GM12878 (cell line): ENCODE measurements around the gene DNTT.

Experiments
- BHLHE40 ChIP-seq, 2 experiments: fragments of 450-650 bp in 1 of 2; IDR thresholded peaks; 2 replicates each; pipeline ENCODE4 v1.6.1; 2011 to 2017; ENCODE audit warnings: low read depth in 2 of 2, borderline replicate concordance in 1 of 2, improper control_type of control experiment in 1 of 2, low read length in 1 of 2, mild to moderate bottlenecking in 1 of 2
- CTCF ChIP-seq, 3 experiments: IDR thresholded peaks in 2 of 3; conservative IDR thresholded peaks in 1 of 3; 2 replicates each; pipeline ENCODE4 v1.5.1; 2011; ENCODE audit warnings: low read depth in 3 of 3, low read length in 3 of 3, mild to moderate bottlenecking in 3 of 3, control low read depth in 2 of 3, moderate library complexity in 2 of 3, inconsistent platforms in 1 of 3, mixed read lengths in 1 of 3; ENCODE audit not compliant: control insufficient read depth in 2 of 3, insufficient read depth in 1 of 3; ENCODE audit errors: extremely low read depth in 1 of 3
- EED ChIP-seq: sonication (generic); IDR thresholded peaks from 2 replicates; pipeline ENCODE4 v1.6.1; 2016; ENCODE audit warnings: antibody characterized with exemption, low read depth
- ELK1 ChIP-seq: IDR thresholded peaks from 2 replicates; pipeline ENCODE4 v1.6.1; 2012; ENCODE audit warnings: low read depth, low read length, improper control_type of control experiment
- NRF1 ChIP-seq: conservative IDR thresholded peaks from 2 replicates; pipeline ENCODE4 v1.6.1; 2011; ENCODE audit warnings: mild to moderate bottlenecking, low read depth, low read length, improper control_type of control experiment
- POLR2A ChIP-seq: IDR thresholded peaks from 2 replicates; pipeline ENCODE4 v1.6.1; 2011; ENCODE audit warnings: low read depth, mild to moderate bottlenecking, low read length
- RAD21 ChIP-seq: IDR thresholded peaks from 2 replicates; pipeline ENCODE4 v1.6.1; 2011; ENCODE audit warnings: mild to moderate bottlenecking, low read depth, low read length, moderate library complexity; ENCODE audit not compliant: insufficient read depth
- RAD51 ChIP-seq: fragments of 450-650 bp; IDR thresholded peaks from 2 replicates; pipeline ENCODE4 v1.6.1; 2016; ENCODE audit warnings: moderate library complexity, mild to moderate bottlenecking, inconsistent platforms
- SMAD1 ChIP-seq: fragments of 450-650 bp; IDR thresholded peaks from 2 replicates; pipeline ENCODE4 v1.6.1; 2018; ENCODE audit warnings: mild to moderate bottlenecking, low read depth; ENCODE audit not compliant: partially characterized antibody
- TARDBP ChIP-seq: IDR thresholded peaks from 2 replicates; pipeline ENCODE4 v1.6.1; 2016; ENCODE audit warnings: borderline replicate concordance
- USF2 ChIP-seq: IDR thresholded peaks from 2 replicates; pipeline ENCODE4 v1.6.1; 2011; ENCODE audit warnings: low read depth, low read length, improper control_type of control experiment, borderline replicate concordance
- ZSCAN29 ChIP-seq: fragments of 450-650 bp; IDR thresholded peaks from 2 replicates; pipeline ENCODE4 v1.6.1; 2017; ENCODE audit warnings: mild to moderate bottlenecking, moderate library complexity

DNA sequence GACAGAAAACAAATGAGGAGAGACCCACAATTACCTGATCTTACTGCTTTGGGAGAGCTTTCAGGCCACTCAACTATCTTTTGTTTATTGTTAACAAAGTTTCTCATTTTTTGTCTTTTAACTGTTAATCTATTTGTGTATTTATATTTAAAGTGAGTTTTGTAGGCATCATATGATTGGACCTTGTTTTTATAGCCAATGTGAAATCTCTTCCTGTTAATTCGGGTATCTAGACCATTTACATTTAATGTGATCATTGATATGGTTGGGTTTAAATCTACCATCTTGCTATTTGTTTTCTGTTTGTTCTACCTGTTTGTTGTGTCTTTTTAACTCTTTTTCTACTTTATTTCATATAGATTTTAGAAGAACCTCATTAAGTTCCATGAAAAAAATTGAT lies 42.1 kb downstream of the DNTT start:
- no peak for TF ChIP-seq BHLHE40 (IDR thresholded peaks at IDR 0.05; ENCODE audit: borderline replicate concordance in 1 of 2, low read depth in 2 of 2, low read length in 1 of 2)
- no peak for TF ChIP-seq EED
- TF ChIP-seq SMAD1: no peak
- no peak for TF ChIP-seq TARDBP
- TF ChIP-seq CTCF (IDR thresholded peaks at IDR 0.05 in 2 of 3, conservative IDR thresholded peaks at IDR 0.05 in 1 of 3; ENCODE audit: control insufficient read depth in 2 of 3, extremely low read depth in 1 of 3, insufficient read depth in 1 of 3, low read depth in 3 of 3, low read length in 3 of 3): no peak
- no peak for TF ChIP-seq RAD21
- TF ChIP-seq RAD51: no peak
- no peak for TF ChIP-seq ELK1
- TF ChIP-seq ZSCAN29: no peak
- TF ChIP-seq POLR2A: no peak
- TF ChIP-seq NRF1: no peak
- no peak for TF ChIP-seq USF2
